CD14-positive monocyte (primary cell): ENCODE data around the gene PSMD3. TPM values are rescaled to one million over a fixed set of nuclear protein-coding genes. Genes with fewer than 3 reads are reported as not detected.
"Not testable (repeated sequence)": the region's sequence is repeated elsewhere in the genome, so short reads cannot be mapped to it uniquely, and the experiment has no call there.

Experiments
- DNase-seq, 3 donors: peaks; one replicate each; pipeline ENCODE4 v3.0.0-alpha.2; 2011 to 2022
- H2AFZ ChIP-seq: 2 replicates; pipeline ENCODE4 v1.6.0; 2012; ENCODE audit warnings: mild to moderate bottlenecking, low read depth, low read length, inconsistent platforms; ENCODE audit not compliant: insufficient read depth, poor library complexity, severe bottlenecking
- H3K27ac ChIP-seq, 2 donors: 1 replicate in 1 of 2; 2 replicates in 1 of 2; pipeline ENCODE4 v1.5.1; 2012 to 2013; ENCODE audit warnings: low read length in 2 of 2, control low read depth in 1 of 2, inconsistent platforms in 1 of 2, low read depth in 1 of 2, mild to moderate bottlenecking in 1 of 2
- H3K27me3 ChIP-seq, 2 donors: one replicate each; pipeline versions ENCODE4 v1.6.0 to v1.6.1; 2011 to 2013; ENCODE audit warnings: low read length in 2 of 2; ENCODE audit not compliant: control insufficient read depth in 2 of 2, insufficient read depth in 2 of 2
- H3K36me3 ChIP-seq, 2 donors: replicated peaks in 1 of 2; 1 replicate in 1 of 2; 2 replicates in 1 of 2; pipeline versions ENCODE4 v1.5.1 to v1.6.1; 2012 to 2013; ENCODE audit warnings: low read length in 2 of 2, control low read depth in 1 of 2, inconsistent platforms in 1 of 2, mild to moderate bottlenecking in 1 of 2; ENCODE audit not compliant: insufficient read depth in 2 of 2, control insufficient read depth in 1 of 2
- H3K4me1 ChIP-seq, 2 donors: 1 replicate in 1 of 2; 2 replicates in 1 of 2; pipeline versions ENCODE4 v1.5.1 to v1.6.1; 2012 to 2013; ENCODE audit warnings: low read length in 2 of 2, control low read depth in 1 of 2, inconsistent platforms in 1 of 2, mild to moderate bottlenecking in 1 of 2, moderate library complexity in 1 of 2; ENCODE audit not compliant: insufficient read depth in 2 of 2, control insufficient read depth in 1 of 2
- H3K4me2 ChIP-seq: replicated peaks from 2 replicates; pipeline ENCODE3; 2012; ENCODE audit warnings: low read length, moderate library complexity, mild to moderate bottlenecking; ENCODE audit not compliant: poor library complexity, severe bottlenecking; ENCODE audit errors: extremely low read depth
- H3K4me3 ChIP-seq, 3 experiments: fragments of 200-600 bp in 1 of 3; sonication (generic) in 1 of 3; replicated peaks in 1 of 3; 1 replicate in 2 of 3; 2 replicates in 1 of 3; pipeline ENCODE4 v1.5.1; 2011 to 2013; ENCODE audit warnings: low read length in 3 of 3, mild to moderate bottlenecking in 3 of 3, control low read depth in 2 of 3, low read depth in 2 of 3, inconsistent platforms in 1 of 3, moderate library complexity in 1 of 3
- H3K79me2 ChIP-seq: 2 replicates; pipeline ENCODE4 v1.6.0; 2012; ENCODE audit warnings: mild to moderate bottlenecking, control low read depth, inconsistent platforms, low read length, moderate library complexity; ENCODE audit not compliant: insufficient read depth
- H3K9ac ChIP-seq: 2 replicates; pipeline ENCODE4 v1.6.0; 2017; ENCODE audit warnings: low read length, mild to moderate bottlenecking; ENCODE audit not compliant: insufficient read depth, poor library complexity, severe bottlenecking
- H3K9me3 ChIP-seq, 2 donors: replicated peaks in 1 of 2; 1 replicate in 1 of 2; 2 replicates in 1 of 2; pipeline versions ENCODE4 v1.5.1 to v1.6.1; 2012 to 2013; ENCODE audit warnings: low read length in 2 of 2, control low read depth in 1 of 2; ENCODE audit not compliant: control insufficient read depth in 1 of 2, insufficient read depth in 1 of 2
- H4K20me1 ChIP-seq: 2 replicates; pipeline ENCODE4 v1.6.0; 2012; ENCODE audit warnings: mild to moderate bottlenecking, low read length, control low read depth, moderate library complexity; ENCODE audit not compliant: insufficient read depth
- H3K27ac Mint-ChIP-seq, 7 donors: one replicate each; pipeline ENCODE4 v1.8.0; 2020; ENCODE audit warnings: mild to moderate bottlenecking in 7 of 7, mixed read lengths in 7 of 7, moderate library complexity in 6 of 7, inconsistent platforms in 2 of 7
- H3K27me3 Mint-ChIP-seq, 3 donors: one replicate each; pipeline ENCODE4 v1.8.0; 2021 to 2022; ENCODE audit warnings: low read depth in 3 of 3, mild to moderate bottlenecking in 3 of 3, mixed read lengths in 3 of 3, moderate library complexity in 3 of 3, inconsistent platforms in 1 of 3
- H3K36me3 Mint-ChIP-seq, 2 donors: one replicate each; pipeline ENCODE4 v1.8.0; 2020; ENCODE audit warnings: mixed read lengths in 2 of 2, inconsistent platforms in 1 of 2, mild to moderate bottlenecking in 1 of 2
- H3K4me1 Mint-ChIP-seq: one replicate; pipeline ENCODE4 v1.8.0; 2020; ENCODE audit warnings: mild to moderate bottlenecking, mixed read lengths
- H3K4me3 Mint-ChIP-seq, 2 donors: one replicate each; pipeline ENCODE4 v1.8.0; 2020; ENCODE audit warnings: mild to moderate bottlenecking in 2 of 2, mixed read lengths in 2 of 2, moderate library complexity in 1 of 2
- H3K9me3 Mint-ChIP-seq, 7 donors: one replicate each; pipeline ENCODE4 v1.8.0; 2020 to 2022; ENCODE audit warnings: mixed read lengths in 7 of 7, mild to moderate bottlenecking in 6 of 7, moderate library complexity in 6 of 7, inconsistent platforms in 2 of 7
- CTCF ChIP-seq: fragments of 200-600 bp; IDR thresholded peaks from one replicate; pipeline ENCODE4 v1.8.0; 2022; ENCODE audit warnings: antibody characterized with exemption, mild to moderate bottlenecking
- WGBS: methylation state at CpG from one replicate; pipeline ENCODE4 v1.1.5; 2013; ENCODE audit warnings: missing lambda C conversion rate; ENCODE audit not compliant: insufficient coverage; 5-methylcytosine and 5-hydroxymethylcytosine counted together
- intact Hi-C, 2 donors: fragments of 100-400 bp; cut with micrococcal nuclease; formaldehyde crosslinking; loops; one replicate each; pipeline versions ENCODE4 v1.15.0 to v1.15.1; 2023
- polyA plus RNA-seq, 3 donors: library from polyadenylated mRNA; depleted of rRNA in 1 of 3; unstranded in 2 of 3; stranded (reverse) in 1 of 3; fragments of 300-500 nt in 2 of 3; fragments of >200 nt in 1 of 3; fragmentation: Illumina TruSeq in 2 of 3; gene quantifications; 1 replicate in 2 of 3; 2 replicates in 1 of 3; pipeline ENCODE4 v1.2.3, GENCODE V29; 2012 to 2021

PSMD3 gene
- polyA plus RNA-seq, 3 donors: 48.4 to 63.2 (median 48.8) TPM

- H3K27ac Mint-ChIP-seq: no peak overlapping the region
- H4K20me1 ChIP-seq: no peaks in the 10 kb centered on the region
- no peak overlapping the region for H3K4me3 Mint-ChIP-seq
- DNase-seq: no peak
- peaks cover 4 to 13% (median 8%) of the 10 kb centered on the region in 3 donors for H3K27me3 Mint-ChIP-seq
- H3K79me2 ChIP-seq: no peaks in the 10 kb centered on the region
- intact Hi-C loops: no loop called here
- peaks cover 0 to 1% (median 0%) of the 10 kb centered on the region in 7 donors for H3K9me3 Mint-ChIP-seq
- TF ChIP-seq CTCF: no peak
- H3K4me2 ChIP-seq: no peak overlapping the region
- no peaks in the 10 kb centered on the region for H3K4me1 ChIP-seq
- no peaks in the 10 kb centered on the region for H3K36me3 Mint-ChIP-seq
- H3K27me3 ChIP-seq: no peaks in the 10 kb centered on the region
- H3K9ac ChIP-seq: no peak overlapping the region
- peaks cover 7% of the 10 kb centered on the region for H3K4me1 Mint-ChIP-seq
- 94% methylated on average over 7 of the region's 15 CpGs for WGBS
- H3K9me3 ChIP-seq: no peaks in the 10 kb centered on the region
- no peaks in the 10 kb centered on the region for H3K36me3 ChIP-seq
- no peak overlapping the region for H3K4me3 ChIP-seq
- H3K27ac ChIP-seq: no peak overlapping the region
- H2AFZ ChIP-seq: no peak overlapping the region
Measured at GRCh38 chr17:39946551-39947330, 33.9 kb upstream of the PSMD3 start.

GRCh38 chr17:39948489-39948828, 32.1 kb upstream of the PSMD3 start:
- H3K9me3 ChIP-seq, H3K9me3 Mint-ChIP-seq, H3K27me3 ChIP-seq, H3K9ac ChIP-seq, DNase-seq, H3K36me3 Mint-ChIP-seq, intact Hi-C loops, H2AFZ ChIP-seq, H3K36me3 ChIP-seq, H4K20me1 ChIP-seq, H3K27ac ChIP-seq, H3K4me3 ChIP-seq, H3K27ac Mint-ChIP-seq, H3K79me2 ChIP-seq, H3K4me1 ChIP-seq, H3K4me3 Mint-ChIP-seq, H3K4me2 ChIP-seq: not testable (repeated sequence)
- Mint-ChIP-seq H3K27me3 (peaks cover 6 to 16% (median 8%) of the 10 kb centered on the region in 3 donors), H3K4me1 (peaks cover 17% of the 10 kb centered on the region)
- 86% methylated on average over 4 of the region's 5 CpGs for WGBS
